Panc1 (cell line): ENCODE measurements around the gene MAGI2. TPM values are rescaled to one million over a fixed set of nuclear protein-coding genes. Genes with fewer than 3 reads are reported as not detected.

Experiments
- ATAC-seq: fragments of 200-7000 bp; cut with Tn5 transposase; 2 replicates; pipeline ENCODE4 v1.9.1; 2020; ENCODE audit warnings: mild to moderate bottlenecking, moderate library complexity
- BruUV-seq: library from RNA; stranded (reverse); fragments of 400-500 nt; replicated peaks from 2 replicates; lab custom pipeline; 2021; lab: Mats Ljungman, UMichigan
- CTCF ChIA-PET: fragments of 300-600 bp; sonication (Branson Sonifier 250); formaldehyde crosslinking; loops from one replicate; lab custom pipeline; 2022; ENCODE audit warnings: antibody characterized with exemption; lab: Charles Lee
- POLR2A ChIA-PET: fragments of 300-600 bp; sonication (Branson Sonifier 250); formaldehyde crosslinking; loops from one replicate; lab custom pipeline; 2022; ENCODE audit warnings: antibody characterized with exemption; lab: Charles Lee
- DNase-seq: peaks from one replicate; pipeline ENCODE4 v3.0.0-alpha.2; 2010; ENCODE audit warnings: low read depth, low spot score
- H3K27ac ChIP-seq: 2 replicates; pipeline ENCODE4 v1.5.1; 2011; ENCODE audit warnings: mild to moderate bottlenecking, low read length, inconsistent platforms
- H3K27me3 ChIP-seq: fragments of 200-500 bp; sonication (Bioruptor generic); 2 replicates; pipeline ENCODE4 v1.6.0; 2014; ENCODE audit warnings: low read length, inconsistent platforms; ENCODE audit not compliant: control insufficient read depth, insufficient read depth
- H3K36me3 ChIP-seq: fragments of 200-500 bp; sonication (Bioruptor generic); 2 replicates; pipeline ENCODE4 v1.5.1; 2014; ENCODE audit warnings: inconsistent platforms, mild to moderate bottlenecking, low read length, moderate library complexity; ENCODE audit not compliant: control insufficient read depth, insufficient read depth
- H3K4me1 ChIP-seq: 2 replicates; pipeline ENCODE4 v1.5.1; 2011; ENCODE audit warnings: inconsistent platforms, mild to moderate bottlenecking, low read length, moderate library complexity; ENCODE audit not compliant: control insufficient read depth, insufficient read depth
- H3K4me3 ChIP-seq, 2 experiments: 2 replicates each; pipeline ENCODE4 v1.5.1; 2011 to 2012; ENCODE audit warnings: low read depth in 2 of 2, low read length in 2 of 2, mild to moderate bottlenecking in 2 of 2, inconsistent platforms in 1 of 2, moderate library complexity in 1 of 2
- H3K9me3 ChIP-seq: fragments of 200-500 bp; sonication (Bioruptor generic); 2 replicates; pipeline ENCODE4 v1.5.1; 2014; ENCODE audit warnings: low read depth, mild to moderate bottlenecking, inconsistent platforms, low read length, moderate library complexity; ENCODE audit not compliant: control insufficient read depth, insufficient read depth
- POLR2AphosphoS5 ChIP-seq: IDR thresholded peaks from 2 replicates; pipeline ENCODE4 v1.6.1; 2012; ENCODE audit warnings: mild to moderate bottlenecking, low read depth, low read length, moderate library complexity
- SIN3A ChIP-seq: IDR thresholded peaks from 2 replicates; pipeline ENCODE4 v1.6.1; 2012; ENCODE audit warnings: low read depth, mild to moderate bottlenecking, low read length, moderate library complexity, borderline replicate concordance; ENCODE audit not compliant: insufficient read depth
- TCF7L2 ChIP-seq: IDR thresholded peaks from 2 replicates; pipeline ENCODE4 v1.6.1; 2011; ENCODE audit warnings: mild to moderate bottlenecking, low read depth, low read length, inconsistent platforms
- in situ Hi-C: cut with HindIII; loops from 2 replicates; pipeline ENCODE4 v1.10.0; 2016; ENCODE audit warnings: low sequenced_read_pairs, low pct_unique_long_range_greater_than_20kb
- intact Hi-C: fragments of 100-400 bp; cut with micrococcal nuclease; formaldehyde crosslinking; loops from one replicate; pipeline ENCODE4 v1.10.0; 2022; ENCODE audit not compliant: unreplicated experiment
- total RNA-seq: library from RNA; stranded (reverse); gene quantifications from one replicate; pipeline ENCODE4 v1.2.1, GENCODE V29; 2021; ENCODE audit not compliant: unreplicated experiment
- TF ChIP-seq, protein P1 (sequence below): fragments of 450-650 bp; IDR thresholded peaks from 2 replicates; pipeline ENCODE4 v1.5.1; 2017; ENCODE audit warnings: mild to moderate bottlenecking
- TF ChIP-seq, protein P2 (sequence below), 2 experiments: IDR thresholded peaks; 2 replicates each; pipeline ENCODE4 v1.6.1; 2011 to 2012; ENCODE audit warnings: low read depth in 2 of 2, control low read depth in 1 of 2, low read length in 1 of 2, mild to moderate bottlenecking in 1 of 2, moderate library complexity in 1 of 2; ENCODE audit not compliant: insufficient read depth in 1 of 2

The MAGI2 gene
- total RNA-seq, 1 experiment from 2014 or later, result 5.4 TPM

DNA sequence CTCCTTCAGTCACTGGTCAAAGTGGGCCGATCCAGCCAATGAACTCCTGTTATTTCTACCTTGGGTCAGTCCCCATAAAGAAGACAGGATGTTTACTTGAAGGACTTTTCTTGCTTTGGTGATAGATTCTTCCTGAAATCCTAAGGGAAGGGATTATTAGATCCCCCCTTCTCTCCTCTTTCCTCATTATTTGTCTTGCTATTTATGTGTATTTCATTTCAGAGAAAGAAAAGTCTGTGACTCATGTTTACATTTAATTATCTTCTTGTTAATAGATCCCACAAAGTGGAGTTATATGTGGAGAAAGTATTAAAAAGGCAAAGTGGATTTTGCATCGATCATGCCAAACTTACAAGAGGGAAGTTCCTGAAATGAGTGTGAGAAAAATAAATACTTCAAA, 1313.4 kb downstream of the MAGI2 start:
- in situ Hi-C loops (no loop called here), intact Hi-C loops (no loop called here)
- ATAC-seq (no peak), DNase-seq (no peak)
- H3K4me3 ChIP-seq, result no peak overlapping the region
- peaks cover 6% of the 10 kb centered on the region; the same call in 1 of the 2 replicates for H3K27me3 ChIP-seq
- H3K27ac ChIP-seq, result no peak overlapping the region
- no peaks in the 10 kb centered on the region for H3K4me1 ChIP-seq
- H3K36me3 ChIP-seq, result no peaks in the 10 kb centered on the region
- POLR2A ChIA-PET, result no interaction called here
- TF ChIP-seq, protein P1, sequence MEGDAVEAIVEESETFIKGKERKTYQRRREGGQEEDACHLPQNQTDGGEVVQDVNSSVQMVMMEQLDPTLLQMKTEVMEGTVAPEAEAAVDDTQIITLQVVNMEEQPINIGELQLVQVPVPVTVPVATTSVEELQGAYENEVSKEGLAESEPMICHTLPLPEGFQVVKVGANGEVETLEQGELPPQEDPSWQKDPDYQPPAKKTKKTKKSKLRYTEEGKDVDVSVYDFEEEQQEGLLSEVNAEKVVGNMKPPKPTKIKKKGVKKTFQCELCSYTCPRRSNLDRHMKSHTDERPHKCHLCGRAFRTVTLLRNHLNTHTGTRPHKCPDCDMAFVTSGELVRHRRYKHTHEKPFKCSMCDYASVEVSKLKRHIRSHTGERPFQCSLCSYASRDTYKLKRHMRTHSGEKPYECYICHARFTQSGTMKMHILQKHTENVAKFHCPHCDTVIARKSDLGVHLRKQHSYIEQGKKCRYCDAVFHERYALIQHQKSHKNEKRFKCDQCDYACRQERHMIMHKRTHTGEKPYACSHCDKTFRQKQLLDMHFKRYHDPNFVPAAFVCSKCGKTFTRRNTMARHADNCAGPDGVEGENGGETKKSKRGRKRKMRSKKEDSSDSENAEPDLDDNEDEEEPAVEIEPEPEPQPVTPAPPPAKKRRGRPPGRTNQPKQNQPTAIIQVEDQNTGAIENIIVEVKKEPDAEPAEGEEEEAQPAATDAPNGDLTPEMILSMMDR, result no peak
- no TSS peak for BruUV-seq
- no peaks in the 10 kb centered on the region for H3K9me3 ChIP-seq
- CTCF ChIA-PET, result no interaction called here

DNA sequence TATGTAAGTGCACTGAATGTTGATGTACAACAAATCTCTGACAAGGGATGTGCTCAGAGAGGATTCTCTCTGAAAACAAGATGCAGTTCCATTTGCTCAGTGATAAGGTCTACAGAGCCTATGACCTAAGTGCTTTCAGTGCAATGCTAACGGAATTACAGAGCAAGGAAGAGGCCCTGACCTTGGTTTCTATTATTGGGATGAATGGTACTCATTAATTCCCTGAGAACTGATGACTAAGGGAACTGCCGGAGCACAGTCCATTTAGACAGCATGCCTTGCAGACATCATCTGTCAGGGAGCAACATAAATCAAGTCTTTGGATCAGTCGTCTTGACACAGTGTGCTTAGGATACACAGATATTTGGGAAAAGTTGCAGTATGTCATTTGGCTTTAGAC, 1314.1 kb downstream of the MAGI2 start:
- POLR2A ChIA-PET, result no interaction called here
- DNase-seq (no peak), ATAC-seq (no peak)
- no peak overlapping the region for H3K27ac ChIP-seq
- H3K4me3 ChIP-seq, result no peak overlapping the region
- H3K4me1 ChIP-seq, result no peaks in the 10 kb centered on the region
- H3K27me3 ChIP-seq, result peaks cover 6% of the 10 kb centered on the region; the same call in 1 of the 2 replicates
- H3K36me3 ChIP-seq, result no peaks in the 10 kb centered on the region
- intact Hi-C loops (no loop called here), in situ Hi-C loops (no loop called here)
- BruUV-seq, result no TSS peak
- H3K9me3 ChIP-seq, result no peaks in the 10 kb centered on the region
- TF ChIP-seq, protein P1, result no peak
- TF ChIP-seq, protein P2, sequence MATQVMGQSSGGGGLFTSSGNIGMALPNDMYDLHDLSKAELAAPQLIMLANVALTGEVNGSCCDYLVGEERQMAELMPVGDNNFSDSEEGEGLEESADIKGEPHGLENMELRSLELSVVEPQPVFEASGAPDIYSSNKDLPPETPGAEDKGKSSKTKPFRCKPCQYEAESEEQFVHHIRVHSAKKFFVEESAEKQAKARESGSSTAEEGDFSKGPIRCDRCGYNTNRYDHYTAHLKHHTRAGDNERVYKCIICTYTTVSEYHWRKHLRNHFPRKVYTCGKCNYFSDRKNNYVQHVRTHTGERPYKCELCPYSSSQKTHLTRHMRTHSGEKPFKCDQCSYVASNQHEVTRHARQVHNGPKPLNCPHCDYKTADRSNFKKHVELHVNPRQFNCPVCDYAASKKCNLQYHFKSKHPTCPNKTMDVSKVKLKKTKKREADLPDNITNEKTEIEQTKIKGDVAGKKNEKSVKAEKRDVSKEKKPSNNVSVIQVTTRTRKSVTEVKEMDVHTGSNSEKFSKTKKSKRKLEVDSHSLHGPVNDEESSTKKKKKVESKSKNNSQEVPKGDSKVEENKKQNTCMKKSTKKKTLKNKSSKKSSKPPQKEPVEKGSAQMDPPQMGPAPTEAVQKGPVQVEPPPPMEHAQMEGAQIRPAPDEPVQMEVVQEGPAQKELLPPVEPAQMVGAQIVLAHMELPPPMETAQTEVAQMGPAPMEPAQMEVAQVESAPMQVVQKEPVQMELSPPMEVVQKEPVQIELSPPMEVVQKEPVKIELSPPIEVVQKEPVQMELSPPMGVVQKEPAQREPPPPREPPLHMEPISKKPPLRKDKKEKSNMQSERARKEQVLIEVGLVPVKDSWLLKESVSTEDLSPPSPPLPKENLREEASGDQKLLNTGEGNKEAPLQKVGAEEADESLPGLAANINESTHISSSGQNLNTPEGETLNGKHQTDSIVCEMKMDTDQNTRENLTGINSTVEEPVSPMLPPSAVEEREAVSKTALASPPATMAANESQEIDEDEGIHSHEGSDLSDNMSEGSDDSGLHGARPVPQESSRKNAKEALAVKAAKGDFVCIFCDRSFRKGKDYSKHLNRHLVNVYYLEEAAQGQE (IDR thresholded peaks at IDR 0.05; ENCODE audit: insufficient read depth in 1 of 2, low read depth in 2 of 2, low read length in 1 of 2), result no peak
- TF ChIP-seq TCF7L2 (no peak), POLR2AphosphoS5 (no peak), SIN3A (no peak)
- CTCF ChIA-PET, result no interaction called here
